BLaER1 treated with 17β-estradiol and CSF1 and Interleukin-3, amounts not matched to agents 10 nM and 100 nM (cell line): ENCODE measurements around the gene UBE2E2.
A peak's percentile ranks its signal among the peaks of the same experiment; 100 is the strongest.

Experiments
- H3K27ac ChIP-seq, 11 experiments: shearing (Covaris generic); formaldehyde crosslinking; 2 replicates each; pipeline ENCODE4 v1.8.1; 2022
- H3K27me3 ChIP-seq, 11 experiments: shearing (Covaris generic); formaldehyde crosslinking; 2 replicates each; pipeline ENCODE4 v1.8.1; 2022
- H3K36me3 ChIP-seq, 11 experiments: shearing (Covaris generic); formaldehyde crosslinking; 2 replicates each; pipeline ENCODE4 v1.8.1; 2022
- H3K4me1 ChIP-seq, 10 experiments: shearing (Covaris generic); formaldehyde crosslinking; 2 replicates each; pipeline ENCODE4 v1.8.1; 2022
- H3K4me2 ChIP-seq, 11 experiments: shearing (Covaris generic); formaldehyde crosslinking; 2 replicates each; pipeline ENCODE4 v1.8.1; 2022
- H3K4me3 ChIP-seq, 10 experiments: shearing (Covaris generic); formaldehyde crosslinking; 2 replicates each; pipeline ENCODE4 v1.8.1; 2022
- H3K9ac ChIP-seq, 11 experiments: shearing (Covaris generic); formaldehyde crosslinking; 2 replicates each; pipeline ENCODE4 v1.8.1; 2022
- H3K9me3 ChIP-seq, 11 experiments: shearing (Covaris generic); formaldehyde crosslinking; replicated peaks in 1 of 11; 2 replicates each; pipeline ENCODE4 v1.8.1; 2022
- H4K20me1 ChIP-seq, 11 experiments: shearing (Covaris generic); formaldehyde crosslinking; 2 replicates each; pipeline ENCODE4 v1.8.1; 2022
- Cebpa-rat ChIP-seq, 11 experiments: shearing (Covaris generic); IDR thresholded peaks; 2 replicates each; pipeline ENCODE4 v1.8.1; 2022

Gene UBE2E2

GRCh38 chr3:23254282-23254681, 51.2 kb downstream of the UBE2E2 start:
- H3K4me3 ChIP-seq: no peak overlapping the region
- H3K36me3 ChIP-seq: no peaks in the 10 kb centered on the region
- H3K27ac ChIP-seq: peak overlapping the region in 2 of 11 experiments; percentile 1 to 46; a peak in 2 of 22 replicates
- H3K4me1 ChIP-seq: peaks cover 0 to 32% (median 8%) of the 10 kb centered on the region in 10 experiments; a peak in 9 of 20 replicates
- no peaks in the 10 kb centered on the region for H3K27me3 ChIP-seq
- H4K20me1 ChIP-seq: peaks cover 0 to 87% (median 10%) of the 10 kb centered on the region in 11 experiments; a peak in 10 of 22 replicates
- H3K9me3 ChIP-seq: no peaks in the 10 kb centered on the region
- H3K9ac ChIP-seq: no peak overlapping the region
- peak overlapping the region in 4 of 11 experiments; percentile 26 to 76 (median 48); a peak in 7 of 22 replicates for H3K4me2 ChIP-seq
- TF ChIP-seq Cebpa-rat (IDR thresholded peaks at IDR 0.05): no peak

- Histone ChIP-seq H3K4me3 (no peak overlapping the region), H3K27me3 (no peaks in the 10 kb centered on the region), H3K4me1 (peaks cover 0 to 32% (median 8%) of the 10 kb centered on the region in 10 experiments; a peak in 9 of 20 replicates), H3K9ac (no peak overlapping the region), H3K36me3 (no peaks in the 10 kb centered on the region), H3K4me2 (peak overlapping the region in 4 of 11 experiments; percentile 26 to 76 (median 48); a peak in 7 of 22 replicates), H4K20me1 (peaks cover 0 to 88% (median 10%) of the 10 kb centered on the region in 11 experiments; a peak in 10 of 22 replicates), H3K27ac (peak overlapping the region in 2 of 11 experiments; percentile 1 to 46; a peak in 2 of 22 replicates), H3K9me3 (no peaks in the 10 kb centered on the region)
- no peak for TF ChIP-seq Cebpa-rat (IDR thresholded peaks at IDR 0.05)
These were observed 51.7 kb downstream of the UBE2E2 start for GRCh38 chr3:23254835-23255234.

- H3K4me1 ChIP-seq: peaks cover 0 to 32% (median 8%) of the 10 kb centered on the region in 10 experiments; a peak in 9 of 20 replicates
- H3K36me3 ChIP-seq: no peaks in the 10 kb centered on the region
- no peak for TF ChIP-seq Cebpa-rat (IDR thresholded peaks at IDR 0.05)
- no peak overlapping the region for H3K9ac ChIP-seq
- no peak overlapping the region for H3K27ac ChIP-seq
- H3K4me2 ChIP-seq: peak overlapping the region in 1 of 11 experiments; percentile 10; a peak in 1 of 22 replicates
- H3K4me3 ChIP-seq: no peak overlapping the region
- H3K9me3 ChIP-seq: peaks cover 0 to 3% (median 0%) of the 10 kb centered on the region in 11 experiments; a peak in 1 of 22 replicates
- H4K20me1 ChIP-seq: peaks cover 0 to 86% (median 1%) of the 10 kb centered on the region in 11 experiments; a peak in 5 of 22 replicates
- H3K27me3 ChIP-seq: no peaks in the 10 kb centered on the region
These were observed 53.8 kb downstream of the UBE2E2 start for GRCh38 chr3:23256741-23257435.

GRCh38 chr3:23258110-23258509, 55.0 kb downstream of the UBE2E2 start:
- Histone ChIP-seq H4K20me1 (peaks cover 0 to 86% (median 0%) of the 10 kb centered on the region in 11 experiments; a peak in 5 of 22 replicates), H3K36me3 (no peaks in the 10 kb centered on the region), H3K27ac (no peak overlapping the region), H3K4me3 (no peak overlapping the region), H3K27me3 (no peaks in the 10 kb centered on the region), H3K9me3 (peaks cover 0 to 3% (median 0%) of the 10 kb centered on the region in 11 experiments; a peak in 1 of 22 replicates), H3K4me2 (no peak overlapping the region), H3K4me1 (peaks cover 0 to 30% (median 8%) of the 10 kb centered on the region in 10 experiments; a peak in 9 of 20 replicates), H3K9ac (no peak overlapping the region)
- no peak for TF ChIP-seq Cebpa-rat (IDR thresholded peaks at IDR 0.05)

GRCh38 chr3:23259515-23259914, 56.4 kb downstream of the UBE2E2 start:
- Histone ChIP-seq H3K9ac (no peak overlapping the region), H3K27ac (no peak overlapping the region), H3K4me2 (no peak overlapping the region), H3K27me3 (no peaks in the 10 kb centered on the region), H3K36me3 (no peaks in the 10 kb centered on the region), H4K20me1 (peaks cover 0 to 83% (median 0%) of the 10 kb centered on the region in 11 experiments; a peak in 5 of 22 replicates), H3K9me3 (peaks cover 0 to 3% (median 0%) of the 10 kb centered on the region in 11 experiments; a peak in 1 of 22 replicates), H3K4me1 (peaks cover 0 to 19% (median 6%) of the 10 kb centered on the region in 10 experiments; a peak in 9 of 20 replicates), H3K4me3 (no peak overlapping the region)
- no peak for TF ChIP-seq Cebpa-rat (IDR thresholded peaks at IDR 0.05)

GRCh38 chr3:23262766-23263165, 59.6 kb downstream of the UBE2E2 start:
- peaks cover 0 to 10% (median 4%) of the 10 kb centered on the region in 11 experiments; a peak in 9 of 22 replicates for H3K9me3 ChIP-seq
- peaks cover 0 to 7% (median 0%) of the 10 kb centered on the region in 11 experiments; a peak in 1 of 22 replicates for H3K36me3 ChIP-seq
- H3K4me3 ChIP-seq: no peak overlapping the region
- peaks cover 0 to 64% (median 0%) of the 10 kb centered on the region in 11 experiments; a peak in 4 of 22 replicates for H4K20me1 ChIP-seq
- no peak for TF ChIP-seq Cebpa-rat (IDR thresholded peaks at IDR 0.05)
- H3K9ac ChIP-seq: no peak overlapping the region
- H3K27ac ChIP-seq: no peak overlapping the region
- no peak overlapping the region for H3K4me2 ChIP-seq
- no peaks in the 10 kb centered on the region for H3K27me3 ChIP-seq
- no peaks in the 10 kb centered on the region for H3K4me1 ChIP-seq

- H3K9ac ChIP-seq: no peak overlapping the region
- H3K36me3 ChIP-seq: peaks cover 0 to 7% (median 0%) of the 10 kb centered on the region in 11 experiments; a peak in 1 of 22 replicates
- H4K20me1 ChIP-seq: peaks cover 0 to 58% (median 0%) of the 10 kb centered on the region in 11 experiments; a peak in 4 of 22 replicates
- H3K4me2 ChIP-seq: no peak overlapping the region
- no peak for TF ChIP-seq Cebpa-rat (IDR thresholded peaks at IDR 0.05)
- no peaks in the 10 kb centered on the region for H3K27me3 ChIP-seq
- peaks cover 0 to 10% (median 4%) of the 10 kb centered on the region in 11 experiments; a peak in 9 of 22 replicates for H3K9me3 ChIP-seq
- no peak overlapping the region for H3K4me3 ChIP-seq
- H3K27ac ChIP-seq: no peak overlapping the region
- no peaks in the 10 kb centered on the region for H3K4me1 ChIP-seq
These were observed 60.7 kb downstream of the UBE2E2 start for GRCh38 chr3:23263796-23264195.

GRCh38 chr3:23264413-23264812, 61.3 kb downstream of the UBE2E2 start:
- H3K4me1 ChIP-seq: no peaks in the 10 kb centered on the region
- no peak overlapping the region for H3K4me2 ChIP-seq
- no peaks in the 10 kb centered on the region for H3K27me3 ChIP-seq
- H3K27ac ChIP-seq: no peak overlapping the region
- TF ChIP-seq Cebpa-rat (IDR thresholded peaks at IDR 0.05): no peak
- H3K9ac ChIP-seq: no peak overlapping the region
- no peak overlapping the region for H3K4me3 ChIP-seq
- peaks cover 0 to 52% (median 0%) of the 10 kb centered on the region in 11 experiments; a peak in 4 of 22 replicates for H4K20me1 ChIP-seq
- peaks cover 0 to 13% (median 7%) of the 10 kb centered on the region in 11 experiments; a peak in 12 of 22 replicates for H3K9me3 ChIP-seq
- peaks cover 0 to 7% (median 0%) of the 10 kb centered on the region in 11 experiments; a peak in 1 of 22 replicates for H3K36me3 ChIP-seq

GRCh38 chr3:23270423-23270822, 67.3 kb downstream of the UBE2E2 start:
- peaks cover 24 to 41% (median 36%) of the 10 kb centered on the region in 11 experiments for H3K9me3 ChIP-seq
- no peaks in the 10 kb centered on the region for H3K4me1 ChIP-seq
- H3K36me3 ChIP-seq: peaks cover 5 to 21% (median 11%) of the 10 kb centered on the region in 11 experiments; a peak in 16 of 22 replicates
- peaks cover 0 to 31% (median 0%) of the 10 kb centered on the region in 11 experiments; a peak in 3 of 22 replicates for H4K20me1 ChIP-seq
- H3K27me3 ChIP-seq: no peaks in the 10 kb centered on the region
- H3K9ac ChIP-seq: no peak overlapping the region
- no peak overlapping the region for H3K4me3 ChIP-seq
- no peak overlapping the region for H3K27ac ChIP-seq
- no peak for TF ChIP-seq Cebpa-rat (IDR thresholded peaks at IDR 0.05)
- no peak overlapping the region for H3K4me2 ChIP-seq
